ENCODE results near the gene CLMP. TPM values are rescaled to one million over a fixed set of nuclear protein-coding genes. Genes with fewer than 3 reads are reported as not detected.

The CLMP gene
- total and polyA plus RNA-seq, 2 experiments from 2014 or later, result 2.1 to 8.4 TPM

- Histone ChIP-seq H3K27me3 (no peaks in the 10 kb centered on the region), H3K4me3 (no peak overlapping the region), H3K27ac (no peak overlapping the region), H3K36me3 (no peaks in the 10 kb centered on the region), H3K9me3 (ENCODE audit: low read depth) (no peaks in the 10 kb centered on the region), H3K4me1 (ENCODE audit: low read depth) (peaks cover 6% of the 10 kb centered on the region)
- DNase-seq (ENCODE audit: low read depth in 1 of 2, low spot score in 1 of 2), result no peak
- TF ChIP-seq, protein P1, sequence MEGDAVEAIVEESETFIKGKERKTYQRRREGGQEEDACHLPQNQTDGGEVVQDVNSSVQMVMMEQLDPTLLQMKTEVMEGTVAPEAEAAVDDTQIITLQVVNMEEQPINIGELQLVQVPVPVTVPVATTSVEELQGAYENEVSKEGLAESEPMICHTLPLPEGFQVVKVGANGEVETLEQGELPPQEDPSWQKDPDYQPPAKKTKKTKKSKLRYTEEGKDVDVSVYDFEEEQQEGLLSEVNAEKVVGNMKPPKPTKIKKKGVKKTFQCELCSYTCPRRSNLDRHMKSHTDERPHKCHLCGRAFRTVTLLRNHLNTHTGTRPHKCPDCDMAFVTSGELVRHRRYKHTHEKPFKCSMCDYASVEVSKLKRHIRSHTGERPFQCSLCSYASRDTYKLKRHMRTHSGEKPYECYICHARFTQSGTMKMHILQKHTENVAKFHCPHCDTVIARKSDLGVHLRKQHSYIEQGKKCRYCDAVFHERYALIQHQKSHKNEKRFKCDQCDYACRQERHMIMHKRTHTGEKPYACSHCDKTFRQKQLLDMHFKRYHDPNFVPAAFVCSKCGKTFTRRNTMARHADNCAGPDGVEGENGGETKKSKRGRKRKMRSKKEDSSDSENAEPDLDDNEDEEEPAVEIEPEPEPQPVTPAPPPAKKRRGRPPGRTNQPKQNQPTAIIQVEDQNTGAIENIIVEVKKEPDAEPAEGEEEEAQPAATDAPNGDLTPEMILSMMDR (IDR thresholded peaks at IDR 0.05; ENCODE audit: low read depth, low read length), result no peak
Observed at GRCh38 chr11:123217897-123218296, 22.8 kb upstream of the CLMP start.

GRCh38 chr11:123216249-123216648, 21.2 kb upstream of the CLMP start:
- no peak for DNase-seq (ENCODE audit: low read depth in 1 of 2, low spot score in 1 of 2)
- TF ChIP-seq, protein P1 (IDR thresholded peaks at IDR 0.05; ENCODE audit: low read depth, low read length), result no peak
- no peak overlapping the region for H3K27ac ChIP-seq

DNA sequence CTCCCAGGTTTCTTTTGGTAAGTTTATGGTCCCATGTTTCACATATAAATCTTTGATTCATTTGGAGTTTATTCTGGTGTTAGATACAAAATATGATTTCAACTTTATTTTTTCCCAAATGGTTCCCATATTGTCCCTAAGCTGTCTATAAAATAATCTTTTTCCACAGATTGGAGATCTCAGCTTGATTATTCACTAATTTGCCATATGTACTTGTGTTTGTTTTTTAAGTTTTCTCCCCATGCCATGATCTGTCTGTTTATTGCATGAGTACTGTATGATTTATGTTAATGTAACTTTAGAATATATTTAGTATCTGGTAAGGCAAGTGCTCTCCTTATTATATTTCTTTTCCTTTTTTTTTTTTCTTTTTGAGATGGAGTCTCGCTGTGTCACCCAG, 19.9 kb upstream of the CLMP start:
- Histone ChIP-seq H3K27ac (no peak overlapping the region), H3K36me3 (no peaks in the 10 kb centered on the region), H3K4me3 (no peak overlapping the region), H3K4me1 (ENCODE audit: low read depth) (peaks cover 6% of the 10 kb centered on the region), H3K27me3 (no peaks in the 10 kb centered on the region), H3K9me3 (ENCODE audit: low read depth) (no peaks in the 10 kb centered on the region)
- no peak for DNase-seq (ENCODE audit: low read depth in 1 of 2, low spot score in 1 of 2)
- TF ChIP-seq, protein P1 (IDR thresholded peaks at IDR 0.05; ENCODE audit: low read depth, low read length), result no peak

More at GRCh38 chr11:123216249-123216648, 21.2 kb upstream of the CLMP start:
- H3K9me3 ChIP-seq (ENCODE audit: low read depth), result no peaks in the 10 kb centered on the region
- peaks cover 6% of the 10 kb centered on the region for H3K4me1 ChIP-seq (ENCODE audit: low read depth)
- no peaks in the 10 kb centered on the region for H3K27me3 ChIP-seq
- no peaks in the 10 kb centered on the region for H3K36me3 ChIP-seq
- no peak overlapping the region for H3K4me3 ChIP-seq

DNA sequence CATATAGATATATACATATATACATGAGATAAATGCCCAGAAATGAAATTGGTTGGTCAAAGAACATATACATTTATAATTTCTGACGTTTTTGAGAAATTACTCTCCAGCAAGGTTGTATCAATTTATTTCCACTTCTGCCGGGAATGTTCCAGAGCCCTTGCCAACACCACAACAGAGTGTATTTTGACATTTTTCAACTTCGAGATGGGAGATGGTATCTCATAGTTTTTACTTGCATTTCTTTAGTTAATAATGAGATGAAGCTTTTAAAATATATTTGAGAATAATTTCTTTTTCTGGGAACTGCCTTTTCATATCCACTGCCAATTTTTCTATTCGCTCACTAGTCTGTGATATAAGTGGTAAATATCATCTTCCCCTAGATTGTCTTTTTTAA, 19.3 kb upstream of the CLMP start:
- H3K4me1 ChIP-seq (ENCODE audit: low read depth), result peaks cover 6% of the 10 kb centered on the region
- H3K27me3 ChIP-seq, result no peaks in the 10 kb centered on the region
- H3K4me3 ChIP-seq, result no peak overlapping the region
- TF ChIP-seq, protein P1 (IDR thresholded peaks at IDR 0.05; ENCODE audit: low read depth, low read length), result no peak
- no peaks in the 10 kb centered on the region for H3K9me3 ChIP-seq (ENCODE audit: low read depth)
- DNase-seq (ENCODE audit: low read depth in 1 of 2, low spot score in 1 of 2), result no peak
- no peaks in the 10 kb centered on the region for H3K36me3 ChIP-seq
- H3K27ac ChIP-seq, result no peak overlapping the region

- Histone ChIP-seq H3K4me1 (ENCODE audit: low read depth) (peaks cover 2% of the 10 kb centered on the region), H3K27me3 (no peaks in the 10 kb centered on the region), H3K36me3 (no peaks in the 10 kb centered on the region), H3K4me3 (no peak overlapping the region), H3K9me3 (ENCODE audit: low read depth) (no peaks in the 10 kb centered on the region), H3K27ac (no peak overlapping the region)
- no peak for DNase-seq (ENCODE audit: low read depth in 1 of 2, low spot score in 1 of 2)
- TF ChIP-seq, protein P1 (IDR thresholded peaks at IDR 0.05; ENCODE audit: low read depth, low read length), result no peak
Observed at GRCh38 chr11:123213307-123213771, 18.3 kb upstream of the CLMP start.

- H3K9me3 ChIP-seq (ENCODE audit: low read depth), result no peaks in the 10 kb centered on the region
- no peaks in the 10 kb centered on the region for H3K36me3 ChIP-seq
- TF ChIP-seq, protein P1 (IDR thresholded peaks at IDR 0.05; ENCODE audit: low read depth, low read length), result no peak
- H3K27me3 ChIP-seq, result no peaks in the 10 kb centered on the region
- DNase-seq (ENCODE audit: low read depth in 1 of 2, low spot score in 1 of 2), result no peak
- H3K27ac ChIP-seq, result no peak overlapping the region
- H3K4me1 ChIP-seq (ENCODE audit: low read depth), result no peaks in the 10 kb centered on the region
- H3K4me3 ChIP-seq, result no peak overlapping the region
Observed at GRCh38 chr11:123212406-123212805, 17.4 kb upstream of the CLMP start.

Measured in cardiac muscle cell (in vitro differentiated cells and primary cell).